CD4-positive, alpha-beta T cell (primary cell): ENCODE measurements around the gene SPRYD3. TPM values are rescaled to one million over a fixed set of nuclear protein-coding genes. Genes with fewer than 3 reads are reported as not detected.

ENCODE experiments used
- ATAC-seq: fragments of 200-7000 bp; cut with Tn5 transposase; one replicate; pipeline ENCODE4 v1.10.0; 2022; ENCODE audit warnings: mild to moderate bottlenecking; ENCODE audit not compliant: poor library complexity
- CTCF ChIA-PET: fragments of 350-600 bp; sonication (Branson Sonifier 250); formaldehyde crosslinking; loops from one replicate; lab custom pipeline; 2021; ENCODE audit warnings: antibody characterized with exemption, inconsistent platforms; lab: Charles Lee
- POLR2A ChIA-PET: fragments of 350-600 bp; sonication (Branson Sonifier 250); formaldehyde crosslinking; loops from one replicate; lab custom pipeline; 2021; ENCODE audit warnings: antibody characterized with exemption, inconsistent platforms; lab: Charles Lee
- DNase-seq, 14 experiments: peaks; one replicate each; pipeline ENCODE4 v3.0.0-alpha.2; 2013 to 2020; ENCODE audit warnings: mixed read lengths in 2 of 14
- H3K27ac ChIP-seq, 2 donors: one replicate each; pipeline versions ENCODE4 v1.5.1 to v1.7.0; 2013; ENCODE audit warnings: low read length in 2 of 2, low read depth in 1 of 2, mild to moderate bottlenecking in 1 of 2
- H3K27me3 ChIP-seq, 2 experiments: 1 replicate in 1 of 2; 2 replicates in 1 of 2; pipeline versions ENCODE4 v1.6.1 to v1.7.0; 2013; ENCODE audit warnings: low read length in 2 of 2, control low read depth in 1 of 2, mild to moderate bottlenecking in 1 of 2, moderate library complexity in 1 of 2; ENCODE audit not compliant: insufficient read depth in 2 of 2, control insufficient read depth in 1 of 2
- H3K36me3 ChIP-seq: one replicate; pipeline ENCODE4 v1.6.1; 2013; ENCODE audit warnings: low read length, control low read depth; ENCODE audit not compliant: insufficient read depth
- H3K4me1 ChIP-seq: one replicate; pipeline ENCODE4 v1.6.1; 2013; ENCODE audit warnings: low read length, control low read depth; ENCODE audit not compliant: insufficient read depth
- H3K4me3 ChIP-seq: one replicate; pipeline ENCODE4 v1.5.1; 2013; ENCODE audit warnings: mild to moderate bottlenecking, low read length, moderate library complexity
- H3K9me3 ChIP-seq, 2 experiments: 1 replicate in 1 of 2; 2 replicates in 1 of 2; pipeline versions ENCODE4 v1.6.1 to v1.7.0; 2013; ENCODE audit warnings: low read length in 2 of 2, mild to moderate bottlenecking in 2 of 2, control low read depth in 1 of 2, moderate library complexity in 1 of 2; ENCODE audit not compliant: control insufficient read depth in 1 of 2, insufficient read depth in 1 of 2
- H3K27ac Mint-ChIP-seq: one replicate; pipeline ENCODE4 v1.8.0; 2020; ENCODE audit warnings: mixed read lengths
- H3K27me3 Mint-ChIP-seq: one replicate; pipeline ENCODE4 v1.8.0; 2021; ENCODE audit warnings: mixed read lengths
- H3K36me3 Mint-ChIP-seq: one replicate; pipeline ENCODE4 v1.8.0; 2021; ENCODE audit warnings: low read depth, mixed read lengths
- H3K4me1 Mint-ChIP-seq: one replicate; pipeline ENCODE4 v1.8.0; 2021; ENCODE audit warnings: low read depth, mixed read lengths
- H3K4me3 Mint-ChIP-seq: one replicate; pipeline ENCODE4 v1.8.0; 2020; ENCODE audit warnings: mild to moderate bottlenecking, mixed read lengths
- H3K9me3 Mint-ChIP-seq: one replicate; pipeline ENCODE4 v1.8.0; 2020; ENCODE audit warnings: mixed read lengths
- CTCF ChIP-seq: fragments of 200-600 bp; IDR thresholded peaks from one replicate; pipeline ENCODE4 v1.8.0; 2022; ENCODE audit warnings: antibody characterized with exemption, mild to moderate bottlenecking
- intact Hi-C, 2 experiments: fragments of 100-400 bp; cut with DNase I in 1 of 2; cut with micrococcal nuclease in 1 of 2; formaldehyde crosslinking; loops; one replicate each; pipeline versions ENCODE4 v1.15.1 to v1.9.0; 2023 to 2025; cut with DNase I, micrococcal nuclease
- total RNA-seq, 174 experiments: library from RNA in 2 of 174; stranded (reverse) in 2 of 174; gene quantifications; one replicate each; pipeline ENCODE4 v1.2.3 and lab custom pipeline; 2021 to 2026

SPRYD3 gene
- total RNA-seq, 2 experiments from 2014 or later, result 17.7 to 21.0 TPM

- Mint-ChIP-seq H3K4me3 (peak within 1 kb of the TSS; percentile 76), H3K27ac (peak within 1 kb of the TSS; percentile 55), H3K4me1 (peaks cover 35% of the 10 kb centered on the region), H3K9me3 (no peaks in the 10 kb centered on the region), H3K27me3 (peaks cover 9% of the 10 kb centered on the region), H3K36me3 (no peaks in the 10 kb centered on the region)
- H3K9me3 ChIP-seq, result no peaks in the 10 kb centered on the region
- H3K36me3 ChIP-seq, result no peaks in the 10 kb centered on the region
- peak within 1 kb of the TSS; percentile 51 for H3K4me3 ChIP-seq
- ChIA-PET POLR2A (interaction anchor here (0.9 to 4.8 kb wide), 6 partner anchors 13 to 66 kb away, joined by 3 to 37 read pairs (median 6); partner anchors contain the start of gene SPRYD3), CTCF (interaction anchor here (0.5 to 7.6 kb wide), 7 partner anchors 16 to 1774 kb away, joined by 3 to 114 read pairs (median 3); partner anchors contain the start of genes BIN2 and SPRYD3)
- DNase-seq, result peak; percentile 16 to 76 (median 46)
- ATAC-seq, result peak; percentile 39
- no peak for TF ChIP-seq CTCF
- H3K27ac ChIP-seq, result peak within 1 kb of the TSS in 1 of 2 donors; percentile 29
- H3K4me1 ChIP-seq, result peaks cover 50% of the 10 kb centered on the region
- H3K27me3 ChIP-seq, result peaks cover 0 to 11% of the 10 kb centered on the region in 2 experiments
- intact Hi-C loops, result loop anchor here (2.0 to 5.0 kb wide), 2 partner anchors 19 to 60 kb away; partner anchors contain the start of gene SPRYD3 (in 1 of the 2)
These were observed 18.6 kb upstream of the SPRYD3 start, which contains the start of gene IGFBP6 for GRCh38 chr12:53097564-53098353. Gene IGFBP6 (plus strand): TSS chr12:53097667. CDS start chr12:53097718, 51 bp downstream.

GRCh38 chr12:53097207-53097563 lies 18.0 kb upstream of the SPRYD3 start:
- H3K9me3 ChIP-seq, result no peaks in the 10 kb centered on the region
- Mint-ChIP-seq H3K9me3 (no peaks in the 10 kb centered on the region), H3K4me3 (peak overlapping the region; percentile 75), H3K4me1 (peaks cover 29% of the 10 kb centered on the region), H3K27ac (no peak overlapping the region), H3K27me3 (peaks cover 9% of the 10 kb centered on the region), H3K36me3 (no peaks in the 10 kb centered on the region)
- ATAC-seq (no peak), DNase-seq (no peak)
- peak overlapping the region; percentile 51 for H3K4me3 ChIP-seq
- no peaks in the 10 kb centered on the region for H3K36me3 ChIP-seq
- TF ChIP-seq CTCF, result no peak
- CTCF ChIA-PET, result interaction anchor here (1.3 to 7.6 kb wide), 3 partner anchors 18 to 43 kb away, joined by 3 to 114 read pairs (median 21); partner anchors contain the start of gene SPRYD3
- POLR2A ChIA-PET, result interaction anchor here (1.1 to 4.8 kb wide), 3 partner anchors 18 to 66 kb away, joined by 4 to 37 read pairs (median 26); partner anchors contain the start of gene SPRYD3
- peaks cover 45% of the 10 kb centered on the region for H3K4me1 ChIP-seq
- no peak overlapping the region for H3K27ac ChIP-seq
- H3K27me3 ChIP-seq, result peaks cover 0 to 11% of the 10 kb centered on the region in 2 experiments
- intact Hi-C loops, result loop anchor here in 1 of 2 experiments (5.0 kb wide), 1 partner anchor 60 kb away; no protein-coding TSS in a partner anchor

DNA sequence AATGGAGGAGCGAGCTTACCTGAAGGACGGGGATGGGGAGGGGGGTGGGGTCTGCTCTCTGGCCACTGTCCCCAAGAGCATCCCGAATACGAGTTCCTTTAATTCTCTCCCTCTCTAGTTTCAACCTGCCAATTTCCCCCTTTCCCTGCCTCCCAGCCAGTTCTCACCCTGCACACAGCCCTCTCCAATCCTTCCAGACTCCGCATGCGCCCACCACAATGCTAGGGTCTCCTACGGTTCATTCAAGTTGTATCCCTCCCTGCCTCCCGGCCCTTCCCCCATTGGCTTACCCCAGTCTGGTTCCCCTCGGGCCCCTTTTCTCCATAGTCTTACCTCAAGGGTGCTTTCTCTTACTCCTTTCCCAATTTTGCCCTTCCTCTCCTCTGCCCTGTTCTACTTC lies 17.6 kb upstream of the SPRYD3 start:
- ATAC-seq (no peak), DNase-seq (no peak)
- Histone ChIP-seq H3K9me3 (no peaks in the 10 kb centered on the region), H3K36me3 (no peaks in the 10 kb centered on the region), H3K4me1 (peaks cover 40% of the 10 kb centered on the region), H3K27ac (no peak overlapping the region), H3K4me3 (no peak overlapping the region), H3K27me3 (peaks cover 0 to 11% of the 10 kb centered on the region in 2 experiments)
- POLR2A ChIA-PET, result no interaction called here
- peaks cover 9% of the 10 kb centered on the region for H3K27me3 Mint-ChIP-seq
- intact Hi-C loops, result loop anchor here in 1 of 2 experiments (5.0 kb wide), 1 partner anchor 59 kb away; no protein-coding TSS in a partner anchor
- H3K36me3 Mint-ChIP-seq, result no peaks in the 10 kb centered on the region
- no peak overlapping the region for H3K27ac Mint-ChIP-seq
- CTCF ChIA-PET, result no interaction called here
- H3K4me1 Mint-ChIP-seq, result peaks cover 25% of the 10 kb centered on the region
- peak overlapping the region; percentile 75 for H3K4me3 Mint-ChIP-seq
- no peaks in the 10 kb centered on the region for H3K9me3 Mint-ChIP-seq
- no peak for TF ChIP-seq CTCF
